Cardiac septum (tissue), 1 donor: Measurements from ENCODE around the gene IRF7. TPM values are rescaled to one million over a fixed set of nuclear protein-coding genes. Genes with fewer than 3 reads are reported as not detected.
A peak's percentile ranks its signal among the peaks of the same experiment; 100 is the strongest.
"Not testable (repeated sequence)": the region's sequence is repeated elsewhere in the genome, so short reads cannot be mapped to it uniquely, and the experiment has no call there.

Source experiments
- DNase-seq: peaks from one replicate; pipeline ENCODE4 v3.0.0-alpha.2; 2020; ENCODE audit warnings: low spot score
- intact Hi-C: fragments of 100-400 bp; cut with DNase I; formaldehyde crosslinking; loops from one replicate; pipeline ENCODE4 v1.14.0; 2022
- total RNA-seq: library from RNA; stranded (reverse); fragmentation: NEBNext Ultra II Directional; extraction: Animal tissue kit (Norgen Biotek cat#: 25700); gene quantifications from one replicate; pipeline ENCODE4 v1.2.1, GENCODE V29; 2021
- donor health status: DM: no; HTN: no; CAD: no.

Gene IRF7
- total RNA-seq, 1 donor from 2014 or later = 9.7 TPM

DNA sequence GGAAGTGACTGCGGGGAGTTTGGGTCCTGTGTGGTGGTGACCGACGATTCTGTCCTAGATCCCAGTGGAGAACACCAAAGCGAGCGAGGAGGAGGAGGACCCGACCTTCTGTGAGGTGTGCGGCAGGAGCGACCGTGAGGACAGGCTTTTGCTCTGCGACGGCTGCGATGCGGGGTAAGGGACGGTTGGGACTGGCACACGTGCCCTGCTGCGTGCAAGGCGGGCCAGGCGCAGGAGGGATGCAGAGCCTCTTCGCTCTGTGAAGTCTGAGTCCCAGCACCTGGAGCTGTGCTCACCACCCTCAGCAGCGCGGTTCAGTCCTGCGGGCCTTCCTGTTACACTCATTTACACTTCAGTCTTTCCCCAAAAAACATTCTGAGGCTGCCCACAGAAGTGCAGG, 23.2 kb downstream of the IRF7 start:
- intact Hi-C loops = no loop called here
- no peak for DNase-seq

DNA sequence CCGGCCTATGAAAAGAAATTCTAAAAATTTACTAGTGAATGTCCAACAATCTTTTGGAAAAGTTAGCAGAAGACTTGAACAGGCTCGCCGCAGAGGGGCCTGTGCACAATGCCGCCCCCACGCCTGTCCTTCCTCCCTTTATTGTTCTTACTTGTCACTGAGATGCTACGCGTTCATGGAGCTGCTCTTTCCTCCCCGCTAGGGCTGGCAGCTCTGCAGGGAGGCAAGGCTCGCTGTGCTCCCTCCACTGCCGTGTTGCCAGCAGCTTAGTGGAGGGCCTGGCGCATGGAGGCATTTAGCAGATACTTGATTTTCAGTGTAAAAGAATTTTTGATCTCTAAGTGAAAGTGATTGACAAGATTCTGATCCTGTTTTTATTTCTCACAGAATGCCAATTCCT, 24.8 kb downstream of the IRF7 start:
- intact Hi-C loops = no loop called here
- DNase-seq = no peak

DNA sequence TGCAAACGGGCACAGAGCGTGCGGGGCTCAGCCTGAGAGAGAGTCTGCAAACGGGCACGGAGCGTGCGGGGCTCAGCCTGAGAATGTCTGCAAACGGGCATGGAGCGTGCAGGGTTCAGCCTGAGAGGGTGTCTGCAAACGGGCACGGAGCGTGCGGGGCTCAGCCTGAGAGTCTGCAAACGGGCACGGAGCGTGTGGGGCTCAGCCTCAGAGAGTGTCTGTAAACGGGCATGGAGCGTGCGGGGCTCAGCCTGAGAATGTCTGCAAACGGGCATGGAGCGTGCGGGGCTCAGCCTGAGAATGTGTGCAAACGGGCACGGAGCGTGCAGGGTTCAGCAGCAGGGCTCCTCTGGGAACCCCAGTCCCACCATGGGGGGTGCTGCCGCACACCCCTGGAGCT, 26.0 kb downstream of the IRF7 start:
- intact Hi-C loops = no loop called here
- DNase-seq = no peak

DNA sequence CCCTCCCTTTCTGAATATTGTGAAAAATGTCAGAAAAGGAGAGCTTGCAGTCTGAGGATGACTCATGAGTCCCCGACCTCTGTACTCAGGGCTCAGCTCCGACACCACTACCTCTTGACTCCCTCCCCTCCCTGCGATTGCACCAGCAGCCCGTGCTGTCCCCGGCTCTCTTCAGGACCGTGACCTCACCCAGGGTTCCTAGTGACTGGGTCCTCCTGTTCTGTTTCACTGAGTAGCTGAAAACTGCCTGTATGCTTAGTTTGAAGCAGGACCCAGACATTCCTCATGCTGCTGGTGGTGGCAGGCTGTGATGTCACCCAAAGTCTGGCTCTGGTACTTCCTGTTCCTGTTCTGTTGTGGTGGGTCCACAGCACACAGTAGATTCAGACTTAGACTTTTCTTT, 27.8 kb downstream of the IRF7 start:
- intact Hi-C loops = no loop called here
- no peak for DNase-seq

DNA sequence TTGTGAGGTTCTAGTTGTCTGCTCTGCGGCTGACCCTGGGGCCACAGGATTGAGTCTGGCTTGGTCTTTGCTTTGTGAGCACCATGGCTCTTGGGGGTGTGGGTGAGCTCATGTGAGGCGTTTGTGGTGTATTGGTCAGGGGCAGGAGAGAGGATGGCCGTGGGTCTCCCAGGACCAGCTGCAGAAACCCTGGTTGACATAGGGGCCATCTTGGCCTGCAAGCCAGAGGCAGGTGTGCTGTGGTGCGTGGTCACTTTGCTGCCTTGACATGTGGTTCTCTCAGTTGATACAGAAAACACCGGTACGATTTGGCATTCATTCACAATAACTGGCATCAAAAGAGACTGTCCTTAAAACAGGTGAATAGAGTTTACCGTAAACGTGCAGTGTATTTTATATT, 28.2 kb downstream of the IRF7 start:
- DNase-seq = no peak
- intact Hi-C loops = no loop called here

DNA sequence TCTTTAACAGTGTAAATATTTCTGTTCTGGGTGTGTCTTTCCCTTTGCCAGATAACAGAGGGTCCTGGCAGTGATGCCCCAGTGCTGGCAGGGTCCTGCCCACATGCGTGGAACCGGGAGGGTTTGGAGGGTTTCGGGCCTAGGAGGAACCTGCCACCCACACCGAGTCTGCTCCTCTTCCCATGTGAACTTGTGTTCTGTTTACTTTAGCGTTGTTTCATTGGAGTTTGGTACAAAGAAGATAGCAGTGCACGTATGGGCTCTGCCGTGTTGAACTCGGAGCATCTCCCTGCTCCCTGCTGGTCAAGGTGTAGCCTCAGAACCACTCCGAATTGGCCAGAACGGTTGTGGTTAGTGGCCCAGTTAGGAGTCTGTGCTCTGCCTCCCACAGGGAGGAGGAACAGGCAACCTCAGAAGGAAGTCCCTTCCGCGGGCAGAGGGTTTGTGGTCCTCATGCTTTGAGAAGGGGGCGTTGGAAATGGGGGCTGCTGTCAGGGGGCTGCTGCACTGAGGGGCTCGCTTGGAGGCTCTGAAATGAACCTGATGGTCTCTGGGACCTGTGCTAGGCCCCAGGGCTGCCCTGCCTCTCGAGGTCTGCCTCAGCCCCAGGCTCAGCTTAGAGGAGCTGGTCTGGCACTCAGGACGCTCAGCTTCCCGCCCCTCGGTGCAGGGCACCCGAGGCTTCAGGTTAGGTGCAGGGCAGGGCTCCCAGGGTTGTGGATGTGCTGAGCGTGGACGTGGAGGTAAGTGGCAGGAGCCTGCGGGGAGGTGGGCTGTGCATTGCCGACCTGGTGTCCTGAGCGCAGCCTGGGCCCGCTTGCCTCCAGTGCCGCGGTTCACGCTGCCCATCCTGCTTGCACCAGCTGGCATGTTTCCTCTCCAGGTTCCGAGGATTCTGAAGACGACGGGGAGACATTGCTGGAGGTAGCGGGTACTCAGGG, 29.1 kb downstream of the IRF7 start:
- no peak for DNase-seq
- intact Hi-C loops = no loop called here

DNA sequence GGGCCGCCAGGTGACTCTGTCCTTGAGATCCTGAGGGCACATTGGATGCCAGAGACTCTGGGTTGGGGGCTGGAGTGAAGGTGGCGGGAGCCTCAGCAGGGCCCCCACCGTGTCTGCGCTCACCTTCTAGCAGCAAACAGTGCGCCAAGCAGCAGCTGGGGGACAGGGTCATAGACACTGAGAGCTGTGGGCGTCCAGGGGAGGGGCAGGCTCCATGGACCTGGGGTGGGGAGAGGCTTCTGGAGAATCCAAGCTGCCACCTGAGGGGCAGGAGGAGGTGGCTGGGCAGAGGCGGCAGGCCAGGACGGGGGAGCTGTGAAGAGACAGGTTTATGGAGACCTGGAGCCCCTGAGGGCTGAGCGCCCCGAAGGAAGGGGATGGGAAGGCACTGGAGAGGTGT, 31.5 kb downstream of the IRF7 start:
- no peak for DNase-seq
- intact Hi-C loops = no loop called here

DNA sequence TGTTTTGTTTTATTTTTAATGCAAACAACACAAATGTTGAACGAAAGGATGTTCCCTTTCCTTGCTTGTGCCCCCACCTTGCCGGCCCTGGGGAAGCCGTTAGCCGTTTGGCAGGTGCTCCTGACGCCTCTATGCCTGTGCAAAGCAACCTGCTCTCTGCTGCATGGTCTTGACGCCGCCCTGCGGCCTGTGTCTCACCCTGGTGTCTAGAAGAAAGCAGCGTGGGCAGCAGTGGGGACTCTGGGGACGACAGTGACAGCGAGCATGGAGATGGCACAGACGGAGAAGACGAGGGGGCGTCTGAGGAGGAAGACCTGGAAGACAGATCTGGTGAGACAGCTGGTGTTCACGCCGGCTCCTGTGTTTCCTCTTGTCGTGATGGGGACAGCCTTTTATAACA, 34.0 kb downstream of the IRF7 start:
- DNase-seq = no peak
- intact Hi-C loops = no loop called here

DNA sequence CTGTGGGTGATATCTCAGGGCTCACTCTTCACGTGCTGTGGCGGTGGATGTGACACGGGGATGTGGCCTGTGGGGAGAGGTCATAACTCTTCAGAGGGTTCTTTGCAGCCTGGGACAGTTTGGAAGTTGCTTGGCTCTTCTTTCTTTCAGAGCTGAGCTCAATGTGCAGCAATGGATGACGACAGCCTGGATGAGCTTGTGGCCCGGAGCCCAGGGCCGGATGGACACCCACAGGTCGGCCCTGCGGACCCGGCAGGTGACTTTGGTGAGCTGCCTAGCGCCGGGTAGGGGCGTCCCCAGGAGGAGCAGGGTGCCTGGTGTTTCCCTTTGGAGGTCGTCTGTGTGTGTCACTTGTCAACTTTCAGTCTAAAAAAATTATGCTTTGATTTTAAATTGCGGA, 34.4 kb downstream of the IRF7 start:
- no peak for DNase-seq
- intact Hi-C loops = no loop called here

DNA sequence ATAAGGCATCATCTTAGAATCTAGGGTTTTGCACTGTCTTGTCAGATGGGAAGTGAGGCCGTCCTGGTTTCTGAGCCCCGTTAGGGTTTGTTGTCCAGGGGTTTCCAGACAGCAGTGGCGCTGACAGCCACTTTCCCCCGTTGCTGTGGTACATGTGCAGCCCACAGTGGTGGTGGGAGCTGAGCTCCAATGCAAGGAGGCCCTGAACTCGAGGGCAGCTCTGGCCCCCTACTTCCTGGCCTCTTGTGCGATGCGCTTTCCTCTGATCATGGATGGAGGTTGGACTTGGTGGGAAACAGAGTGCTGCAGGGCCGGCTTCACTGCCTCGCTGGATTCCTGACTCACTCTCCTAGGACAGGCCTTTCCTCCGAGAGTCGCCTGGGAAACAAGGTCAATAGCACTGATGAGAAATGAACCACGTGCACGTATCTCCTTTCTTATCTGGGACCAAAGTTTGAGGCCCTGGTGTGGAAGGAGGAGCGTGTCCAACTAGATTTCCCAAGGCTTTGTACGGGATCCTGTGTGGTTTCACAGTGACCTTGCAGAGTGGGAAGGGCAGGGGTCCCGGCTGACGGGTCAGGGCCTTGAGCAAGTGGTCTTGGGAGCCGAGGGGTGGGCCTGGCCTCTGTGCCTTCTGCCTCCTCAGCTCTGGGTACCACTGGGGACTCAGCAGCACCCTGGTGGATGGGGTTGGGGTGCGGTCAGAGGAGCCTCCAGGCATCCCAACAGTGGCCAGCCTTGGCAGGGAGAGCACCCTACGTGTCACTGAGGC, 35.7 kb downstream of the IRF7 start:
- DNase-seq = no peak
- intact Hi-C loops = loop anchor here (5.0 kb wide), 1 partner anchor 37 kb away; the partner anchor contains the start of gene IRF7

DNA sequence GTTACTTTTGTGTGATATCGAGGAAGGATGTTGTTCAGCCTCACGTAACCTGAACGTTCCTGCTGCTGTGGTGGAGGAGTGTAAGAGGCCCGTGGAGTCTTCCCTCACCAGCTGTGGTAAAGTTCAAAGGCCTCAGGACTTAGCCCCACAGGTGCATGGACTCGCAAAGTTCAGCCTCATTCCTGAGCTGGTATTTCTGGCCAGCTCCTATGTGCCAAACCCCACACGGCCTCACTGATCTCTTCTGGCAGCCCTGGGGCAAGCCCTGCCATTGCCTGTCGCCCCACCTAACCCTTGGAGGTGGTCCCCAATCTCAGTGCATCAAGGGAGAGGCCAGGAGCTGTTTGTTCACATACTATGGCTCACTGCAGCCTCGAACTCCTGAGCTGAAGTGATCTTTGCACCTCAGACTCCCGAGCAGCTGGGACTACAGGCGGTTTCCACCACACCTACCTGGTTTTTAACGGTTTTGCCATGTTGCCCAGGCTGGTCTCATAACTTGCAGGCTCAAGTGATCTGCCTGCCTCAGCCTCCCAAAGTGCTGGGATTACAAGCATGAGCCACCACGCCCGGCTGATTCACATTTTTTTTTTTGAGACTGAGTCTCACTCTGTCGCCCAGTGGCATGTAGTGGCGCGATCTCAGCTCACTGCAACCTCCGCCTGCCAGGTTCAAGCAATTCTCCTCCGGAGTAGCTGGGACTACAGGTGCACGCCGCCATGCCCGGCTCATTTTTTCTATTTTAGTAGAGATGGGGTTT, 37.3 kb downstream of the IRF7 start:
- no peak for DNase-seq
- intact Hi-C loops = loop anchor here (5.0 kb wide), 1 partner anchor 39 kb away; the partner anchor contains the start of gene IRF7

DNA sequence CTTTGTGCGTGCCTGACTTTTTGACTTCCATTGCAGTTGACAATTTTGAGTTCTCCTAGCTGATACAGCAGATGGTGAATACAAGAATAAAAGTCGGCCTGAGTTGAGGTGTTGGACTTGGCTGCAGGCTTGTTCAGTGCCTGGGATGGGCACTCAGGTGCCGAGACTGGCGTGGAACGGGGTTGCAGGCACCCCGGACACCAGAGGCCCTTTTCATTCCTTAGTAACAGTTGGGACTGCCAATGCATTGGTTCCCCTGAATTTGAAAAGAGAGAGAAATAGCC, 38.2 kb downstream of the IRF7 start:
- intact Hi-C loops = loop anchor here (5.0 kb wide), 1 partner anchor 40 kb away; the partner anchor contains the start of gene IRF7

DNA sequence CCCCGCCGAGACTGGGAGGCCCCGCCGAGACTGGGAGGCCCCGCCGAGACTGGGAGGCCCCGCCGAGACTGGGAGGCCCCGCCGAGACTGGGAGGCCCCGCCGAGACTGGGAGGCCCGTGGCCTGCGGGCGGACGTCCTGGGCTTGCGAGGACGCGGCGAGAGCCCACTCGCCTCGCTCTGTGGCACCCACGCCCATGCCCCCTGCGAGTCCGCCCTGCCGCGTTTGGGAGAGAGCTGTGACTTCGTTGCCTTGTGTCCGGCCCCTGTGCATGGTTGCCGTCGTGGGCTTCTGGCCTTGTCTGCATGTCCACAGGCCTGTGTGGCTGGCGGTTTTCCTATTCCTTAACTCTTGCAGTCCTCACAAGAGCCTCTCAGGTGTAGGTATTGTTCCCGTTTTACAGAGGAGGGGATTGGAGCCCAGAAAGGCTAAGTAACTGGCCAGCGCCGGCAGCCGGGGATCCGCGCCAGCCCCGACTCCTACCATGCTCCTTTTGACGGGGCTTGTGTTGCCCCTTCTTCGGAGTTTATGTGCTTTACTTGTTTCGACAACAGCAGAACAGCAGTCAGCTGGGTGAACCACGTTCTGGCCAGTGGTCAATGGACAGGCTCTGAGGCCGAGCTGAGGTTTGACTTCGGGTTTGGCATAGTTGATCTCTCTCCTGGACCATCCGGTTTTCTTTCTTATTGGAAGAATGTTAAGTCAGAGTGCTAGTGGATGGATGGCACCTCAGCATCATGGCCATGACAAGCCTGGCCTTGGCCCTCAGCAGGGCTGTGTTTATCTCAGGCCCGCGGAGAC, 38.7 kb downstream of the IRF7 start:
- DNase-seq = no peak
- intact Hi-C loops = loop anchor here (1.0 to 5.0 kb wide), 2 partner anchors 40 to 42 kb away; partner anchors contain the start of genes HRAS and IRF7

More for the DNA sequence above, 38.2 kb downstream of the IRF7 start:
- DNase-seq = no peak

DNA sequence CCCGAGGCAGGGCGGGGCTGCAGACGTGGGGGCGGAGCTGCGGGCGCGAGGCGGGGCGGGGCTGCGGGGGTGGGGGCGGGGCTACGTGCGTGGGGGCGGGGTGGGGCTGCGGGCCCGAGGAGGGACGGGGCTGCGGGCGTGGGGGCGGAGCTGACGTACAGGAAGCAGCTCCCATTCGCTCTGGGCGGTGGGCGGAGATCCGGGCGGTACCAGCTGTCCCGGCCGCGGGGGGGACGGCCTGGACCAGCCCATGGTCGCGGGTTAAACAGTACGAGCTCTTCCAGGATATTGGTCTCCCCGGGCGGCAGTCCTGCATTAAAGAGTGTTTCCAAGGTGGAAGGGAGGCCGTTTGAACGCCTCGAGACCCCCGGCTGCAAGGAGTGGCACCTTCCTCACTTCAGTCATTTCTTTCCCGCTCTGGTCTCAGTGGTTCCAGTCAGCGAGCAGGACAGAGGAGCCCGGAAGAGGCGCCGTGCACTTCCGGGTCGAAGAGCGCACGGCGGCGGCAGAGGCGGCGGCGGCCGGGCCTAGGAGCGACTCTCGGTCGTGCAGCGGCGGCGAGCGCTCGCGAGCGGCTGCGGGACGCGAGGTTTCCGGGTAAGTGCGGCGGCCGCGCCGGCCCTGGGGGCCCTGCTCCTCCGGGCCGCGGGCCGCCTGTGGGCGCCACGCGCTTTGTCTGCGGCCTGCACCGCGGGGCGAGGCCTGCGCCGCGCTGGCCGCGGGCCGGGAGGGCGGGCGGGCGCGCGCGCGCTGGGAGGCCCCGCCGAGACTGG, 39.6 kb downstream of the IRF7 start, which contains the start of gene PHRF1:
TSS of gene PHRF1 (plus strand) at position 475 of the 773 bp plus-strand sequence. CDS start 5,043 bp downstream, outside the sequence.
- intact Hi-C loops = loop anchor here (1.0 to 5.0 kb wide), 2 partner anchors 41 kb away; partner anchors contain the start of genes HRAS and IRF7
- peak; percentile 98 for DNase-seq

DNA sequence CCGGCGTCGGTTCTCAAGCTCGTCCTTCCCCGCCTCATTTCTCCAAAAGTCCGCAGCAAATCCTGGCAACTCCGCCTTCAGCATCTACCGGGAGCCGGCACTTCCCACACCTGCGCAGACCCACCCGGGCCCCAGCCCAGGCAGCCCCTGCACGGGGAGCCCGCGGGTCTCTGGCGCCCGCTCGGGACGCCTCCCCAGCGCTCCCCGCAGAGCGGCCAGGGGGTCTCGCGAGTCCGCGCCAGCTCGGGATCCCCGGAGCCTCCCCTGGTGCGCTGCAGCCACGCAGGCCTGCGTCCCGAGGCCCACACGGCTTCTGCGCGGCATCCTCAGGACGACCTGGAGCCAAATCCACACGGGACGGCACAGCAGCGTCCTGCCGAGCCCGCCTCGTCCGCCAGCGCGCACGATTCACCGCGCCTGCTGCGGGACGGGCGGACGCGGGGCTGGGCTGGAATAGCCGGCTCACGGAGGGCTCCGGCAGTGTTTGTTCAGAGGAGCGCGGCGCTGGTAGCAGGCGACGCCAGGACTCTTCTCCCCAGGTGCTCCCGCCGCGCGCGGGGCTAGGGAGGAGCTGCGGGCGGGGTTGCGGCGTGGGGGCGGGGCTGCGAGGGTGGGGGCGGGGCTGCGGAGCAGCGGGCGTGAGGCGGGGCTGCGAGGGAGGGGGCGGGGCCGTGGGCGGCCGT, 40.3 kb downstream of the IRF7 start:
- no peak for DNase-seq
- intact Hi-C loops = loop anchor here (5.0 kb wide), 1 partner anchor 42 kb away; the partner anchor contains the start of gene IRF7

DNA sequence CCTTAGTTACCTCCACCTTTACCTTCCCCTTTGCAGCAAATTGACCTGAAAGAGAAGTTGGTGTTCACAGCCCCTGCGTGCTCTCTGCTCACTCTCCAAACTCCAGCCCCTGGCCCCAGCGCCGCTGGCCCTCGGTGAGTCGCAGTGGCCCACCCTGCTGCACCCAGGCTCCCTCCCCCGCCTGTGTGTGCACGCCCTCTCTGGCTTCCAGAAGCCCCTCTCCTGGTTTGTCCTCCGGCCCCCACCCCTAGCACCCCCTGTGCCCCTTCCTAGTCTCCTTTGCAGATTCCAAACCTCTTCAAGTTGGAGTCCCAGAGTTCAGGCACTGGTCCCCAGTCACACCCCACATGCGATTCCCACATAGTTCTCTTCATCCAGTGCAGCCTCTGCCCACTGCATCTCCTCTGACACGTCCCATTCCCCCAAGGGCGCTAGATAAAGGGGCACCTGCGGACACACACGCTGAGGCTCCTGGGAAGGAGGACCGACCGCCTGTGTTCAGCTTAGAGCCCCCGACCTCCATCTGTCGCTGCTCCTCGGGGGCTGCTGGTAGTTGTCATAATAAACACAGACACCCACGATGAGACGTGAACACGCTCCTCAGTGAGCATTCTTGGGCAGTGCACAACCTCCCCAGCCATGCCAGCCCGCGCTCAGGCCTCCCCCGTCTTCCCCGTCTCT, 41.0 kb downstream of the IRF7 start:
- no peak for DNase-seq
- intact Hi-C loops = loop anchor here (5.0 kb wide), 1 partner anchor 43 kb away; the partner anchor contains the start of gene IRF7

DNA sequence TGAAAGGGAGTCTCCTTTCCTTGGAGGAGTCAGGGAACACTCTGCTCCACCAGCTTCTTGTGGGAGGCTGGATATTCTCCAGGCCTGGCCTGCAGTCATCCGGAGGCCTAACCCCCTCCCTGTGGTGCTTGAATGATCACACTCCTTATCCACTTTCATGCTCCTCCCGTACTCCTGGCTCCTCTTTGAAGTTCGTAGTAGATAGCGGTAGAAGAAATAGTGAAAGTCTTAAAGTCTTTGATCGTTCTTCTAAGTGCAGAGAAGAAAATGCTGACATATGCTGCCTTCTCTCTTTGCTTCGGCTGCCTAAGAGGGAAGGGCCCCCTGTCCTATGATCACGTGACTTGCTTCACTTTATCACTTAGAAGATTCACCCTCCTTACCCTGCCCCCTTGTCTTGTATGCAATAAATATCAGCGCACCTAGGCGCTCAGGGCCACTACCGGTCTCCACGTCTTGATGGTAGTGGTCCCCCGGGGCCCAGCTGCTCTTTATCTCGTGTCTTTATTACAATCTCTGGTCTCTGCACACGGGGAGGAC, 41.6 kb downstream of the IRF7 start:
- DNase-seq, intact Hi-C loops: not testable (repeated sequence)
